OCI-M1 (cell line): Measurements from ENCODE around the gene ADAMTS7.
"Not testable (repeated sequence)": the region's sequence is repeated elsewhere in the genome, so short reads cannot be mapped to it uniquely, and the experiment has no call there.

Source experiments
- DNase-seq: peaks from one replicate; lab custom pipeline; 2025; lab: John Stamatoyannopoulos, UW

The ADAMTS7 gene

DNA sequence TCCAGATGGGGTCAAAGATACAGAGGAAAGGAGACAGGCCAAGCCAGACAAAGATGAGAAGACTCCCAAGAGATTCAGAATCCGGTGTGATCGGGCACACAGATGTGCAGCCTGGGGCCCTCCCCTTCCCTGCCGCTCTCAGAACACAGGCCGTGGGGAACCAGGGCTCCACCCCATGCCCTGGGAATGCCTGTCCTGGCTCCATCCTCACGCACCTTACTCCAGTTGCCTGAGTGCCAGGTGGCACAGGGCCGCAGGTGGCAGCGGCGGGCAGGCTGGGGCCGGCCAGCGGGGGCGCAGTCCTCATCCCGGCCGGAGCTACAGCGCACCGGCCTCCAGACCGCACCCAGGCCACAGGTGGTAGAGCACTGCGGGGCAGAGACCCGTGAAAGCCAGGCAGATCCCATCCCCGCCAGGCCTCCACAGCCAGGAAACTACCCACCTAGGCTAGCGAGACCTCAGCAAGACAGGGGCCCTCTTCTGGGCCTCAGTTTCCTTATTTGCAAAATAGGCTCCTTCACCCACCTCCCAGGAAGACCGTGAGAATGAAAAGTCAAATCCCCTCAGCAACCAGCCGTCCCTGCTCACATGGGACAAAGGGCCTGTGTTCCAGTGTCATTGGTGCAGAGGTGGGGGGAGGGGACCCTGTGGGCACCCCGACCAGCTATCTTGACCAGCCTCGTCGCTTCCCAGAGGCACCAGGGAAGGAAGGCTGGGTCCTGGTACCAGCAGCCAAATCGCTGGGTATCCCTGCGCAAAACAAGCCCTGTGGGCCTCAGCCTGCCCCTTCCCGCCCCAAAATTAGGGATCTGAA is 46.7 kb downstream of the ADAMTS7 start:
- DNase-seq: not testable (repeated sequence)

DNA sequence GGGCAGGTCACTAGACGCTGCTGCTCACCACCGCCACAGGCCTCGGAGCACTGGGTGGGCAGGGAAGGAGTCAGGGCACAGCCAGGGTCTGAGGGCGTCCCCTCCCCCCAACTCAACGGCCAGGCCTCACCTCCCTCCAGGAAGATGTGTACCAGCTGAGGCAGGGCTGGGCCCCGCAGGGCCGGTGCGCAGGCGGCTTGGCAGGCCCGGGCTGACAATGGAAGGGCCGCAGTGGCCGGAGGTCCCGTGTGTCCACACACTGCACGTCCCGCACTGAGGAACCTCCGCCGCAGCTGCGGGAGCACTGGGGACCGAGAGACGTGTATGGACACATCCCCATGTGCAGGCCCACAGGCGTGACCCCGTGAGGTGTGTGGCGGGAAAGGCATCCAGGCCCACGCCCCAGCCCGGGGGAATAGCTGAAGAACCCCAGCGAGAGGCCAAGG is 47.4 kb downstream of the ADAMTS7 start:
- DNase-seq: no peak

DNA sequence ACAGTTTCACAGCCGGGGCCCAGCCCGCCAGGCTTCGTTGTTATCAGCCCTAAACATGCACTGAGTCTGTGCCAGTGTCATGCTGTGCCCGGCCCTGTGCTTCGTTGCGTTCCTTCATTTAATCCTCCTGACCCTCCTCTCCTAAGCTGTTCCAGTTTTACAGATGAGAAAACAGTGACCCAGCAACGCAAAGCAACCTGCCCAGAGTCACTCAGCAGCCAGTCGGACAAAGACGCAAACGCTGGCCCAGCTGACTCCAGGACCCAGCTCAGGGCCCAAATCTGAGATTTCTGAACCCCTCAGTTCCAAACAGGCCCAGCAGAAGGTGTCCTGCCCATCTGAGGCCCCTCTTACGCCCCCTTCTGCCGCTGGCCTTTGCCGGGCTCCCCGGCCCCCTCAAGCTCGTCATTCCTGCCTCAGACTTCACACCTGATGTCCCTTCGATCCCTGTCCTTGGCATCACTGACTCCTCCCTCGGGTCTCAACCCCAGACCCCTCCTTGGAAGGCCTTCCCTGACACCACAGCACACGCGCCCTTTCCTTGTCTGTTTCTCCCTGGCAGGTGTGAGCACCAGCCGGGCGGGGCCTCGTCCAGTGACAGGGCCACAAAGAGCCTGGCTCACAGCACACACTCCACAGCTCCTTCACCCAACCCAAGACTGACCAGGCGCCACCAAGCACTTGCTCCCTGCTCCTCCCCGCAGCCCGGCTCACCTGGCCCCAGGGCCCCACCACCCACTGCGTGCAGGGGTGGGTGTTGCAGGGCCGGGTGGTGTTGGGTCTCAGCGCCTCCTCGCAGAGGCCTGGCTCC is 48.1 kb downstream of the ADAMTS7 start:
- no peak for DNase-seq

DNA sequence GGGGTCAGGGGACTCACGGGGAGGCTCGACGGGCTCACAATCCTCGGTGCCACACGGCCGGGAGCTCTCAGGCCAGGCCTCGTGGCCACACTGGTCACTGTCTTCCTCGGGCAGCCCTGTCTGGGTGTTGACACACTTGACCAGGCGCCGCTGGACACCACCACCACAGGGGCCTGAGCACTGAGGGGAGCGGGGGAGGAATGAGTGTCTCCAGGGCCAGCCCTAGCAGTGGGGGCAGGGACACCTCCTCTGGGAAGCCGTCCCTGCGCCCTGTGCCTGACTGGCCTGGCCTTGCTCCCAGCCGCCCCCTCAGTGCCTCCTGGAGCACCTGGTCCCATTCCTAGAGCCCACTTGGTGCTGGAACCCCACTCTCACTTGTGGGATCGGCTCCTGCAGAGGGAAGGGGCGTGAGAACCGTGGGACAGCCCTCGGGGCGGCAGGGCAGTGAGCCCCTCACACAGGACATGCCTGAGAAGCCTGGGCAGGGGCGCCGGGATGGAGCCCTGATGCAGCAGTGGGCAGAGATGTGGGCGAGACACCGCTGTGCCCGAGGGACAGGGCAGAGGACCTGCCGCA is 48.8 kb downstream of the ADAMTS7 start:
- not testable (repeated sequence) for DNase-seq

DNA sequence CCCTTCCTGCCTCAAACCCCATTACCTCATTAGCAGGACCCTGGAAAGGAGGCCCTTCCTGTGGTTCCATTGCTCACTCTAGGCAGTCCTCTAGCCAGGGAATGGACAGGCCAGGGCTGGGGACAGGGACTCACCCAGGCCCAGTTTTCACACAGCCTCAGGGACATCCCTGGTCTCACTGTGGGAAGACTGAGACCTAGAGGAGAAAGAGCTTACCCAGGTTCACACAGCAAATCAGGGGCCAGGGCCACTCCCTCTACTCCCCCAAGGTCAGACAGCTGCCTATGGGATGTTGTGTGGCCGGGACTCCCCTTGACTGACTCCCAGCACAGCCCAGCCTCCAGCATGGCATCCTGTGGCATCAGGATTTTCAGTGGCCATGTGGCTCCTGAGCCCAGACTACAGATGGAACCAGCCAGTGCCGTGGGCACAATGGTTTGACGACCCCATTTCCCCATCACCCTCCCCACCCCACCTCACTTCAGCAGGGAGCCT is 49.3 kb downstream of the ADAMTS7 start:
- no peak for DNase-seq

DNA sequence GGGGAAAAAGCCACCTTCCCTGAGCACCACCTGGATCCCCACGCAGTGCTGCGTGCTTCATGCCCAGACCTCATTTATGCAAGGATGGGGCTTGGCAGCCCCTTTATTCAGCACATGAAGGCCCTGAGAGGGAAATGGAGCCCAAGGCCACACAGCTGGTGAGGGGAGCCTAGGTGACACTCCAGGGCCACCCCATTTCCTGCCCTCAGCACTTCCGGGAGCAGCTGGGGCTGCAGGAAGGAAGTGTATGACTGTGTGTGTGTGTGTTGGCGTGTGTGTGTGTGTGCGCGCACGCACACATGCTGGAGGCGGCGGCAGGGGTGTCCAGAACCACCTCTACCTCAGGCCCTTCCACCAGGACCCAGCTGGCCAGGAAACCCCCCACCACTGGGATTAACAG is 49.8 kb downstream of the ADAMTS7 start:
- DNase-seq: not testable (repeated sequence)

DNA sequence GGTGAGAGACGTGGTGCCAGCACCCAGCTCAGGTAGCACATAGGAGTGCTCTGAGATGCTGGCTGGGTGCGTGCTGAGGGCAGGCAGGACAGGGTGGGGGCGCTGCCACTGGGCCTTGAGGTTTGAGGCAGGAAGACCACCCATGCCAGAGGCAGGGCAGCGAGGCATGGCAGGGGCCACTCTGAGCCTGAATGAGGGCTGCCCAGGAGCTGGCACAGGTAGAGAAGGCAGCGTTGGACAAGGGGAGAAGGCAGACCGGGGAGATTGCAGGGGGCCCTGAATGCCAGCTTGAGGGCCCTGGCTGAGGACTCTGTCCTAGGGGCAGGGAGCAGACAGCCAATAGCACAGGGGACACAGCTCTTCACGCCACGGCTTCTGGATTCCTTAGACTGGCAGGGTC is 50.2 kb downstream of the ADAMTS7 start:
- DNase-seq: no peak

DNA sequence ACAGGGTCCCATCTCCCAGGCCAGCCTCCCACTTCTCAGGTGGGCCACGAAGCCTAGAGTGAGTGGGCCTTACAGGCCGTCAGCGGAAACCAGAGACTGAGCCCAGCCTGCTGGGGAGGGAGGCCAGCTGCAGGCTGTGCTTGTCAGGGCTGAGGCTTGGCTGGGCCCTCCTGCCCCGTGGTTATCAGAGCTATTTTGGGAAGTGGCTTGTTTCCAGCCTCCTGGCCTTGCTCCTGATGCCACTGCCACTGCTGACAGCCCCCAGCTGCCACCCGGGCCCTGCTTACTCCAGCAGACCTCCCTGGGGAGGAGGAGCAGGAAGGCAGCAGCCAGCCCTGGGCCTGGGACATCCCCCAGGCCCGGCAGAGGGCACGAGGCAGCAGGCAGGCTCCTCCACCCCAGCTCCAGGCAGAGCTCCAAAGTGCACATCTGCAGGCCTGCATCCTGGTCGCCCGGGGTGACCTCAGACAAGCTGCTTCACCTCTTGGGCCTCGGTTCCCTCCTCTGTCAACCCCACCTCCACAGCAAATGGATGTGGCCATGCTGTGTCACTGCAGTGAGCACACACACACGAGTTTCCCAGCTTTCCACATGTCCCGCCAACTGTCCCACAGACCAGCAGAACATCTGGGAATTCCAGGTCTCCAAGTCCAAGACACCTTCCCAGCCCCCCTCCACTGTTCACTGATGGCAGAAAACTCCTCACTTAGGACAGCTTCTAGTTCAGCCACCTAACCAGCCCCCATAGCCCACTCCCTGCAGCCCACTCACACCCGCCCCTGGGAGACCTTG is 51.0 kb downstream of the ADAMTS7 start:
- DNase-seq: not testable (repeated sequence)

DNA sequence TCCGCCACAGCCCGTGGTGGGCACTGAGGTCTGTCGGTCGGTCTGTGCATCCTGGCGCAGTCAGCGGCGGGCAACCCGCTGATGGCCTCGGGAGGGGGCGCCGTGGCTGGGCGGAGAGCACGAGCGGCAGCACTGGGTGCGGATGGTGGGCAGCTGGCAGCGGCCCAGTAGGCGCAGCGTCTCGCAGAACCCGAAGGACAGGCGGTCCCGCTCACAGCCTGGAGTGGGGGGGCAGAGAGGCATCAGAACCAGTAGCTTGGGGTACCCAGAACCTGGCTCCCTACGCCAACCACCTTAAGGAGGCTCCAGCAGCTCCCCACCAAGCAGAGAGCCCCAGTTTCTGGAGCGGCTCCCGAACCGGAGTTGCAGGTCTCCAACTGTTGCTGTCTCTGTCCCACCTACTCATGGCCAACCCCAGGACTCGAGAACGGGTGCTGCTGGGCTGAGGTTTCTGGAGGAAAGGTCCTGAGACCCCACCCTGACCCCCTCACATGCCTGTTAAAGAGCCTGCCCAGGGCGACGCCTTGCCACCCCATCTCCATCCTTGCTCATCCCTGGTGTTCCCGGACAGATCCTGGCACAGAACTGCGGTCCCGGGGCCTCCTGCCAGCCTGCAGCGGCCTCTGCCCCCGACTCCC is 51.8 kb downstream of the ADAMTS7 start:
- DNase-seq: not testable (repeated sequence)

DNA sequence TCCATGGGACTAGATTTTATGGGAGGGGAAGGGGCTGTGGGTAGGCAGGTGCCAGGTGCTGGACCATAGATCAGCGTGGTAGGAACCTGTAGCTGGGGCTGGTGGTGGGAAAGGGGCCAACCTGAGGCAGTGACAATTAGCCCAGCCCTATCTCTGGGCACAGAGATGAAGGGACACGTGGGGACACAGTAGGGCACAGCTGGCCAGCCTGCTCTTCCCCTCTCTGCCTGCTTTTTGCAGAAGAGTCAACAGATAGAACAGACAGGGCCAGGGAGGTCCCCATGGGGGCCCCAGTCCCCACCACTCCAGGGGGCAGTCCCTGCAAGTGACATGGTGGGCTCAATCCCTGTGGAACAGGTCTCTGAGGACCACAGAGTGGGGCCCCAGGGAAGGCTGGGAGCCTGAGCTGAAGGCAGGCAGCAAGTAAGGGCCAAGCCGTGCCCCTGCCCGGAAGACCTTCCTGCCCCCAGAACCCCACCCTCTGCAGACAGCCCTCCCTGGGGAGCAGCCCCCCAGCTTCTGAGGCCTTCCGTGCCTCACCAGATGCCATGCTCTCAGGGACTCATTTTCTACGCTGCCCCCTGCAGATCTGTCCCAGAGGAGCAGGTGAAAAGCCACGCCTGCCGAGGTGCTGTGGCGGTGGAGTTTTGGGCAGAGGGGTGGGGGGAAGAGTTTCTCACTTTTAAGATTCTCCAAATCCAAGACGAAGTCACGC is 52.6 kb downstream of the ADAMTS7 start:
- not testable (repeated sequence) for DNase-seq

DNA sequence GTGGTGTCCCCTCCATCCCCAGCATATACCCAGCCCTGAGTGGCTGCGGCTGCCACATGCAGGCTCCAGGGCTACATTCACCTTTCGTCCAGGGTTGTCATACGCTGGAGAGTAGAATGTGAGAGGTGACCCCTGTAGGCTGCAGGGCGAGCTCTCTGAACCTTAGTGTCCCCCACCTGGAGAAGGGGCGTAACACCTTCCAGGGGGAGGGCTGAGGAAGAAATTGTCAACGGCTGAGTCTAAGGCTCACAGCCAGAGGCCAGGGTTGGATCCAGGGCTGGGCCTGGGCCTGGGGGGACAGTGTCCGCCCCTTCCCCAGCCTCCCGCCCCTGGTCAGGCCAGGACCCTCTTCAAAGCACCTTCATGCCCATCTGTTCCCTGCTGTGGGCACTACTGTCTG is 53.2 kb downstream of the ADAMTS7 start:
- DNase-seq: not testable (repeated sequence)

DNA sequence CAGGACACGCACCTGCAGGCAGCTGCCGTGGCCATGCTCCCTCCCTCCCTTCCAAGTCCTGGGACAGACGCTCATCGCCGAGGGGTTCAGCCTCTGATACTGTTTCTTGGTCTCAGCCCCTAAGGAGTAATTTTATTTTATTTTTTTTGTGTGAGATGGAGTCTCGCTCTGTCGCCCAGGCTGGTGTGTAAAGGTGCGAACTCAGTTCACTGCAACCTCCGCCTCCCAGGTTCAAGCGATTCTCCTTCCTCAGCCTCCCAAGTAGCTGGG is 53.7 kb downstream of the ADAMTS7 start:
- no peak for DNase-seq

DNA sequence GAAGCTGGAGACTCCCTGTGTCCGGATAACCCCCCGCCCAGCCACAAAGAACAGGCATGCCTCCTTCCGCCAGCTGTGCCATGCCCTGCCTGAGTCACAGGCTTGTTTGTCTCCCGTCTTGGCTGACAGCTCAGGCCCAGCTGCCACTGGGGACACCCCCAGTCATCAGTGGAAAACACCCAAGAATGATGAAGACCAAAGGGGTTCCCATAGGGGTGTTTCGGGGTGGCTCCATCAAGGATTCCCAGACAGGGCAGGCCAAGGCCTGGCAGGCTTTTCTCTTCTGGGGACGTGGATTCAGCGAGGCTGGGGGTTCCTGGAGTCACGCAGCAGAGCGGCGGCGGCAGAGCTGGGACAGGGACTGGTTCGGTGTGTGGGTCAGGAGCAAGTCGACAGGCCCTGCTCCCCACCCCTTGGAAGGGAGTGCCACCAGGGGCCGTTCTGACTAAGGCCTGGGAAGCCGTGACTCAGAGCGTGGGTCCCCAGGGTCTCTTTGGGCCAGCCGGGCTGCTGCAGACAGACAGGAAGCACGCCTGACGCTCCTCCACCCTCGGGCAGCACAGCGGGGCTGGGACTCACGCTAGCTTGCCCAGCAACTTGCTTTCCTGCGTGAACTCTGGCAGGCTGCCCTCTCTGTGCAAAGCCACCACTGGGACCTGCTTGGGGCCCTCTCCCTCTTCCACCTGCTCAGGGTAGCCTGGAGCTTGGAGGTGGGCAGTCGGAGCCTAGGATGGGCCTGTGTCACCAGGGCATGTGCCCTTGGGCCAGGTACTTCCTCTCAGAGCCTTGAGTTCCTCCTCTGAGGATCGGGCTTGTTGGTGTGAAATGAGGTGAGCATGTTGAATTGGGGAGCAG is 54.3 kb downstream of the ADAMTS7 start:
- DNase-seq: not testable (repeated sequence)

DNA sequence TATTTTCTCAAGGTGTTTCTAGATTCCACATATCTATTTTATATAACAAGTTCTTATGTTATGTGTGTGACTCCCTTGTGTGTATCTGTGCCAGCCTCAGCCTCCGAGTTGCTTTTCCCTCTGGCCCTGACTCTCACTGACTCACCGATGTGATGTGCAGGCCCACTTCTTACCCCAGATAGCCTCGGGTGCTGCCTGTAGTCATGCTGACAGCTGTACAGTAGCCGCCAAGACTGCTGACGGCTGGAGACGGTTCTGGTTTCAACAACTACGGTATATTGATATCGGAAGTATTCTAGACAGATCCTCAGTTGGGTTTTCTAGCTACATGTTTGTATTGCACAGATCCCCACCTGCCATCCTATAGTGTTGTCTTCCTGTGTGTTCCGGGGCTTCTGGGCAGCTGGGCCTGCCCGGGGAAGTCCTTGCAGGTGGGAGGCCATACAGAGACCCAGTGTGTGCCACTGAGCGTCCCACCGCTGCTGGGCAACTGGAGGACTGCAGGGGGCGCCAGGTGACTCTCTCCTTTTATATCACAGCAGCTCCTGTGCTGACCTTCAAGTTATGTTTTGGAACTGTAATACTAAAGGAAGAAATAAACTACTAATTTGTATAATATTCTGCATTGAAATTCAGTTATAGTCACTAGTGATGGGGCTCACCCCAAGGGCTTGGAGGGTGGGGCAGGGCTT is 55.2 kb downstream of the ADAMTS7 start:
- peak; percentile 51 for DNase-seq

DNA sequence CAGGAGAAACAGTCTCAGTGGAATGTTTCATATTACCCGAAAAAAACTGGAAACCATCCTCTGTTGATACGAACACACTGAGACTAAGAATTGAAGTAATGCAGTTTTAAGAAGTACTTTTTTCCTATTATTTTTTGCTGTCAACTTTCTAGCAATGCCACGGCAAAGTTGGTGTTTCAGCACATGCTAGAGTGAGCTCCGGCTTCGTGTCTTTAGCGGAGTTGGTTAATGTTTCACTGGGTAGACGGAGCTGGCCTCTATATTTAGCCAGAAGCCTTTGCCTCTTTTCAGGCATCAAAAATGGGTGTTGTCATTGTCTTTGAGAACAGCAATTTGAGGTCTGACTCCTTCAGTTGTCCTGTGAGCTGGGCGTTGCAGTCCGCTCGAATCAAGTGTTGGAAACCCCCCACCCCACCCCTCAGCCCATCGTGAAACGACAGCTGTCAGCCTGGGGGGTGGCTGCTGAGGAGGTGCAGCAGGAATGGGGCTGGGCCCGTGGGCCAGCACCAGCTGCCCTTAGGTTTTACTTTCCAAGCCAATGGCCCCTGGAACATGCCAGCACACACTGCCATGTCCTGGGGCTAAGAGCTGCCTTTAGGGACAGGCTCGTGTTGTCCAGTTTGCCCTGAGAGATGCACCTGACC is 56.5 kb downstream of the ADAMTS7 start:
- not testable (repeated sequence) for DNase-seq

DNA sequence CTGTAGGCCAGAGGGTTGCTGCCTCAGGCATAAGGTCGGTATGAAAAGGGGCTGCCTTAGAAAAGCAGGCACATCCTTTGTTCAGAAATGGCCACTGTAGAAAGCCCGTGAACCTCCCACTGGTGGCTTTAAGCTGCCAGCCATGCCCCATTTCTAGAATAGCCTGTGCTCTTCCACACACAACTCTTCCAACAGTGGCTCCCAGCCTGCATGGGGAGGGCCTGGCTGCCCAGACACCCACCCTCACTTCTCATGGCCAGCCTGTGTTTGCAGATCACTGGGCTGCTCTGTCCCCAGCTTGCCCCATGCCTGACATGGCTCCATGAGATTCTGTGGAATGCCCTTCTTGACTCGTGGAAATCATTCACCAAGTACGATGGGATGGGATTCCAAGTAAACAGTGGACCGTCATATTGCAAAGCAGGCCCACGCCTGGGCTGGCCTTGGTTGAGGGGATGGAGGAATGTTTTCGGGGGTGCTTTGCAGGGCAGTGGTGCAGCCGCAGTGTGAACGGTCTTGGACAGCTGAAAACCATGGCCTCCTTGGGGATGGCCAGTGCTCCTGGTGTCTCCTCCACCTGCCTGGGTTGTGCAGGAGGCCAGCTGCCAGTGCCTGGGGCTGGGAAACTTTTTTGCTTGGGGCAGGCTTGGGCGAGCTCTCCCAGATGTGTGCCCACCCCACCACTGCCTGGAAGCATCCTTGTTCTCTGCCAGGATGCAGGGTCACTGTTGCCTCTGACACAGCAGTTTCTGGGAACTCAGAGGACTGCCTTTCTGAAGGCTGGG is 57.3 kb downstream of the ADAMTS7 start:
- DNase-seq: not testable (repeated sequence)

DNA sequence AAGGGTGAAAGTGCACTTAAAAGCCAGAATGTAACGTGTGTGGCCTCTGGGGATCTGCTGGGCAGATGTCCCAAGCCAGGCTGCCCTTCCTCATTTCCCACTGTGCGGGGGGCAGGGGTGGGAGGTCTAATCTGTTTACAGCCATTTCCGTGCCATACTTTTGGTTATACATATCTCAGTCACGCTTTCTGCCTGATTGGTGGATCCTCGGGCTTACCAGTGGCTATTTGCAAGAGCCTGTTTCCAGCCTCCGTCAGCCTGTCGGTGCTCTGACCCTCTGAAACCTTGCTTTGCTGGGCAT is 58.0 kb downstream of the ADAMTS7 start:
- DNase-seq: not testable (repeated sequence)
